ENCODE measurements around the gene FAAH.

The FAAH gene

GRCh38 chr1:46415514-46415913, 21.4 kb downstream of the FAAH start:
- TF ChIP-seq MYC (IDR thresholded peaks at IDR 0.05; ENCODE audit: low read depth, low read length) (no peak), MAX (IDR thresholded peaks at IDR 0.05; ENCODE audit: low read depth, low read length) (no peak), CTCF (IDR thresholded peaks at IDR 0.05; ENCODE audit: low read depth, low read length) (no peak), POLR2A (IDR thresholded peaks at IDR 0.05; ENCODE audit: extremely low read depth, insufficient read length) (no peak)
- no peak for DNase-seq (ENCODE audit: low read depth)
- no peak overlapping the region for H3K4me3 ChIP-seq (ENCODE audit: low read depth, low read length)

- DNase-seq (ENCODE audit: low read depth) = no peak
- TF ChIP-seq CTCF (IDR thresholded peaks at IDR 0.05; ENCODE audit: low read depth, low read length) = no peak
- no peak for TF ChIP-seq POLR2A (IDR thresholded peaks at IDR 0.05; ENCODE audit: extremely low read depth, insufficient read length)
- no peak for TF ChIP-seq MYC (IDR thresholded peaks at IDR 0.05; ENCODE audit: low read depth, low read length)
- TF ChIP-seq MAX (IDR thresholded peaks at IDR 0.05; ENCODE audit: low read depth, low read length) = no peak
- no peak overlapping the region for H3K4me3 ChIP-seq (ENCODE audit: low read depth, low read length)
Measured at GRCh38 chr1:46418976-46419375, 24.9 kb downstream of the FAAH start.

- no peak for DNase-seq (ENCODE audit: low read depth)
- TF ChIP-seq MAX (IDR thresholded peaks at IDR 0.05; ENCODE audit: low read depth, low read length) = no peak
- no peak for TF ChIP-seq MYC (IDR thresholded peaks at IDR 0.05; ENCODE audit: low read depth, low read length)
- no peak for TF ChIP-seq POLR2A (IDR thresholded peaks at IDR 0.05; ENCODE audit: extremely low read depth, insufficient read length)
- no peak for TF ChIP-seq CTCF (IDR thresholded peaks at IDR 0.05; ENCODE audit: low read depth, low read length)
- no peak overlapping the region for H3K4me3 ChIP-seq (ENCODE audit: low read depth, low read length)
Measured at GRCh38 chr1:46420533-46420915, 26.4 kb downstream of the FAAH start.

GRCh38 chr1:46421739-46422138, 27.6 kb downstream of the FAAH start:
- H3K4me3 ChIP-seq (ENCODE audit: low read depth, low read length) = no peak overlapping the region
- no peak for DNase-seq (ENCODE audit: low read depth)
- TF ChIP-seq MAX (IDR thresholded peaks at IDR 0.05; ENCODE audit: low read depth, low read length) (no peak), MYC (IDR thresholded peaks at IDR 0.05; ENCODE audit: low read depth, low read length) (no peak), CTCF (IDR thresholded peaks at IDR 0.05; ENCODE audit: low read depth, low read length) (no peak), POLR2A (IDR thresholded peaks at IDR 0.05; ENCODE audit: extremely low read depth, insufficient read length) (no peak)

GRCh38 chr1:46422261-46422871, 28.2 kb downstream of the FAAH start:
- H3K4me3 ChIP-seq (ENCODE audit: low read depth, low read length) = no peak overlapping the region
- TF ChIP-seq MAX (IDR thresholded peaks at IDR 0.05; ENCODE audit: low read depth, low read length) = no peak
- no peak for DNase-seq (ENCODE audit: low read depth)

- DNase-seq (ENCODE audit: low read depth) = no peak
- TF ChIP-seq MYC (IDR thresholded peaks at IDR 0.05; ENCODE audit: low read depth, low read length) (no peak), MAX (IDR thresholded peaks at IDR 0.05; ENCODE audit: low read depth, low read length) (no peak), CTCF (IDR thresholded peaks at IDR 0.05; ENCODE audit: low read depth, low read length) (no peak), POLR2A (IDR thresholded peaks at IDR 0.05; ENCODE audit: extremely low read depth, insufficient read length) (no peak)
- H3K4me3 ChIP-seq (ENCODE audit: low read depth, low read length) = no peak overlapping the region
Measured at GRCh38 chr1:46423574-46424240, 29.6 kb downstream of the FAAH start.
